ENCODE data around the gene DIS3L2. TPM values are rescaled to one million over a fixed set of nuclear protein-coding genes. Genes with fewer than 3 reads are reported as not detected.
"Not testable (repeated sequence)": the region's sequence is repeated elsewhere in the genome, so short reads cannot be mapped to it uniquely, and the experiment has no call there.

The DIS3L2 gene
- total RNA-seq, 1 donor from 2014 or later, result 34.7 TPM

DNA sequence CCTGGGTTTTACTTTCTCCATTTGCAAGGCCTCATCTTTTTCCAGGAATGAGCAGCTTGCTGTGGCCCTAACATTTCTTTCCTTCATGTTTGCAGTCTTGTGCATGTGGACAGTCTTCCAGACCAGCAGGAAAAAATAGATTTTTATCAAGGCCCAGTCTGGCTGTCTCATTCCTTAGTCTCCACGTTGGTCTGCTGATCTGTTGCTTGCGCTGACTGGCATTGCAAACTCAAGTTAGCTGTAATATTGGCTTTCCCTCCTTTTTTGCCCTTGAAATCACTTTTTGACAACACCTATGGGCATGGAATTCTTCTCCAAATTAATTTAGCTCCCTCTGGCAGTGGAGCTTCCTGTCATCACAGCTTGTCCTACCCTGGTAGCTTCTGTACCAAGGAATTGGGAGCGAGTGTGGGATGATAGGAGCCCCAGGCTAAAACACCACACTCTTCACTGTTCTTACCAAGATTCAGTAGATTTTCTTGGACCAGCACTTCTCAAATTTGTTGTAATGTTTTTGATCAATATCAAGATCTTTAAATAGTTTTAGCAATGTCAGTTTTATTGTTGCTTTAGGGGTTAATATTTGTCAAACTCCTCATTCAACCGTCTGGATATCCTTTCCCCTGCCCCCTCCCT lies 48.2 kb downstream of the DIS3L2 start:
- DNase-seq, result no peak

DNA sequence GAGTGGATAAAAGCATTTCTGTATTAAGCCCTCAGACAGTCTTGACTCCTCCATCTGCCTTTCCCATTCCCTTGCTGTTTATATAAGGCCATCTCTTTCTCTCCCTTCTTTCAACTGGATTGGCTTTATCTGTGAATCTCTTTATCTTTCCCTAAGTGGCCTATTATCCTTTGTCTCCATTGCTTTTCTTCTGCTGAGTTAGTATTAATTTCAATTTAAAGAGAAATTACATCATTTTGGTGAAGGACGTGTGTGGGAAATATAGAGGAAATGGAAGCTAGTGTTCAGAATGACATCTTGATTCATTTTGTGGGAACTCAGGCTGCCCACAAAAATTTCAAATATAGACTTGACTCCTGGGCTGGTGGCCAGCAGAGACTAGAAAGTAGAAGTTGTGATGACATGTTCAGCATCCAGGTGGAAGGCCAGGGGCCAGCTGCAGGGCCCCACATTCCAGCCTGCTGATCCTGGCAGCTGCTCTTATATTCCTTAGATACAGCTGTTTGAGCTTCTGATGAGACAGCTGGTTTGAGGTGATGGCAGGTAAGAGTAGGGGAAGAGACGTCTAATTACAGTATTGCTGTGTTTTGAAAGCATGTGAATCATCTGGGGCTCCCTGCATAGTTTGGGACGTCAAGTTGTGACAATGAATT lies 52.3 kb downstream of the DIS3L2 start:
- DNase-seq, result peak; percentile 51

DNA sequence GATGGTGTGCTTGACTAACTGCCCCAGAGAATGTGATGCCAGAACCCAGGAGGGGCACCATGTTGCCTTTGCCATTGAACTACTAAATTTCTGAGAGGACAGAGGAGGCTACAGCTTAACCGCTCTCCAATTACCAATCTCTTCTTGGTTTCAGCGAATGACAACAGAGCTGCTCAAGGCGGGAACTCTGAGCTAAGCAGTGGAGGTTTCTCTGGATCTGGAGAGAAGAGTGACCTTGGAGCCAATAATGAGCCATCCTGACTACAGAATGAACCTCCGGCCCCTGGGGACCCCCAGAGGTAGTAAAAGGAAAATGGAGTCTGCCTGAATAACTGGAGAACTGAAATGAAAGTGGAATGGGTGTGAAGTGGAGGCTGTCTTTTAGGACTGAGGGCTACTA lies 53.2 kb downstream of the DIS3L2 start:
- DNase-seq, result no peak

DNA sequence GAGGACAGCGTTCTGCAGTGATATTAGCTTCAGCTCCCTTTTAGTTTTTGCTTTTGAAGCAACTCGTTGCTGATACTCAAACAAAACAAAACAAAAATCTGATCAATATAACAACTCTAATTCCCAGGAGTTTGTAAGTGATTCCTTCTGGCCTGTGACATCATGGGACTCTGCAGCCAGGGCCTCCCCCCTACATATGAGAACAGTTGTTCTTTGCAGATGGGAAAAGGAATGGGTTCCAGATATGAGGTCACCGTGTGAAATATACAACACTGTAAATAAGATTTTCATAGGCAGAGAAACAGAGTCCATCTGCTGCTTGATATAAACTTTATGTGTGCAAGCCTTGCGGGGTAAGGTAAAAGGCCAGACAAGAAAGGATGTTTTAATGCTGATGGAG lies 56.7 kb downstream of the DIS3L2 start:
- peak; percentile 87 for DNase-seq

DNA sequence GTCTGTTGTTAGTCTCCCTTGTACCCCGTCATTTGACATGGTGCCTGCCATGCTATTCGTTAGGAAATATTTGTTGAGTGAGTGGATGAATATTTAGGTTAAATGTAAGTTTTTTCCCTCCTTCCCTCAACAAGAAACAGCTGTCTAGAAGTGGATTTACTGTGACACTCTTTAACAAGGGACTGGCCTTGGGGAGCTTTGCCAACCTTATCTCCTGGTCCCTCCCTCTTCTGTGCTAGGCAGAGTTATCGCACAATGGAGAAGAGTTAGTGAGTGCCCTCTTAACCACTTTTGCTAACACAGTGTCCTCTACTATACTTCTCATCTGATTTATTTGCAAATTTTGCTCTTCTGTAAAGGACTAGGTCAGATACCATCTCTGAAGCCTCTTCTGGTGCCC lies 61.2 kb downstream of the DIS3L2 start:
- DNase-seq, result peak; percentile 79

DNA sequence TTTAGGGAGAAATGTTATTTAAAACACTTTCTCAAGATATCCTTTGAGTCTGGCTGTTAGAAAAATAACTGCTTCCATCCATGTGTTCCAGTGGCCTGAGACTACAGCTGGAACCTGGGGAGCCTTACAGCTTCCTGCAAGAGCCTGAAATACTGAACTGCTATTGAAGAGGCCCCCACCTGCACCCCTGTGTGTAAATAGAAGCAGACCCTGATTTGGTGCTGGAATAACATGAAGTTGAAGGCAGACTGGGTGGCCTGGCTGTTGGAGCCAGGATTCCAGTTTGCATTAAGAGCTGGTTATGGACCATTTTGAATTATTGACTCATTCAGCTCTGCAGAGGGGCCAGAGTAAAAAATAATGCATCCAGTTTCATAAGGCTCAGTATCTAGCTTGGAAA lies 61.9 kb downstream of the DIS3L2 start:
- DNase-seq, result no peak

DNA sequence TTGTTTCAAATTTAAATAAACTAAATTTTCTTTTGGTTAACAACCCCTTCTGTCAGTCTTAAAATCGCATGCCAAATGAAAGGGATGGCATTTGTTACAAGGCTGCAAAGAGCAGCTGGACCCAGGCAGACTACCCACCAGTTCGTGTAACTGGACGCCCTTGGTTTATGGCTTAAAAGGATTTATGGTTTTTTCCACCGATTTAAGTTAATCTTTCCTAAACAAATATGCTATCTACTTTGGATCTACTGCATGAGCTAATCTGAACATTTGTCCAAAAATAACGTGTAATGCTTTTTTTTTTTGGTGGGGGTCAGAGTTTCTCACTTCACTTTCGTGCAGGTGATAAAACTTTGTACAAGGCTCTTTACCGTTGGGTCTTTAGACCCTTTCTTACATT lies 62.9 kb downstream of the DIS3L2 start:
- peak; percentile 83 for DNase-seq

DNA sequence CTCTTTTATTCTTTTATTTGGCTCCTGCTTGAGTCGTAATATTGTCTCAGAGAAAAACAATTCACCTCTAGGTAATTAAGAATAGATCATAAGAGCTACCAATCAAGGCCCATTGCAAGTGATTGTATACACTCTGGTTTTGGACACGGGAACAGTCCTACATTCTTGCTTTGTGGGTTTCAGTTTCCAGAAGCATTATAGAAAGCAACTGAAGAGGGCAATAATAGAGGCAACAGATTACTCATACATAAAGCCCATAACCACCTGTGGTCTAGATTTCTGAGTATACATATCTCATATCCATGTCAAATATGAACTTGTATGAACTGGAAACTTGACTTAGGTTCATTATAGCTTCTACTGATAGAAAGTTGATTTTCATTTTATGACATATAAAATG lies 65.4 kb downstream of the DIS3L2 start:
- no peak for DNase-seq

DNA sequence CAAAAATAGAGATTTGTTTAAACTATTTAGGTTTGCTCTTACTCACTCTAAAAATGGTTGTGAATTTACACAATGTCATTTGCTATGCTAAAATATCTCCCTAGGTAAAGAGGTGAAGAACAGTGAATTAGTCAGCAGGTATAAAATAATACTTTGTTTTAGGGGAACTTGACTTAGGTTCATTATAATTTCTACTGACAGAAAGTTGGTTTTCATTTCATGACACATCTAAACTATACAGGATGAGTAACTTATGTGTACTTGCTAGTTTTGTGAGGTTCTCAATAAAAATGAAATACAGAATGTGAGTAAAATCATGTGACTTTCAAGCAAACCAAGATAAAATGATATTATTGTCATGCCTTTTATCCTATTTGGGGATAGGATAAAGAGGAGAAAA lies 66.0 kb downstream of the DIS3L2 start:
- DNase-seq, result no peak

DNA sequence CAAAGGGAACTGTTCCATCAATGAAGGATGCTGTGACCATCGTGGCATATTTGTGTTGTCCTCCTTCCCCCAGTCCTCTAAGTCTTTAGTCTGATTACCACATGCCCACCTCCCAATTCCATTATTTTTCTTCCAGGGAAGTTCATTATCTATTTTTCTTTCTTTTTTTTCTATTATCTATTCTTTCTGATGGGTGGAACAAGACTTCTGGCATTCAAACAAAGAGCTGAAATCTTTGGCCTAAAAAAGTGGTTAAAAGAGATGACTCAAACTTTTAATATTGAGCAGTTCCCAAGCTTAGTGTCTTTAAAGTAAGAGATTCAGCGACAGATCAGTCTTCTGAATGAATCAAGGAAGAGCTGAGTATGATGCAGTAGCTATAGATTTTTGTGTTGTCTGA lies 66.6 kb downstream of the DIS3L2 start:
- no peak for DNase-seq

DNA sequence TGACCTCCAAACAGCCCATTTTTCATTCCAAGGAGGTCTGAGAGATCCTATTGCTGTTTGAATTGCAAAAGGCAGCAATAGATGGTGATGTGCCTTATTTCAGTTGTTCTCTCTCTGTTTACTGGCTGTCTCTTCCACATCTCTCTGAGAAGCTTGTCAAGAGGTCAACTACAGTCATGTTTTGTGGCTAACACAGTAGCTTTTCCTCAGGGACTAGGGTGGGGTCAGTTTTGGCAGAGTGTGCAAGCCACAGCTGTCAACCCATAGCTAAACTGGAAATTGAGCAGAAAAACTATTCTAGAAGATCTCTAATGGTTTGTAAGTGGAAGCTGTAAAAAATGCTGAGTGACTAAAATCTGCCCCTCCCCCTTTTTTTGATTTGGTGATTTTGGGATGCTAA lies 67.1 kb downstream of the DIS3L2 start:
- DNase-seq, result peak; percentile 38

DNA sequence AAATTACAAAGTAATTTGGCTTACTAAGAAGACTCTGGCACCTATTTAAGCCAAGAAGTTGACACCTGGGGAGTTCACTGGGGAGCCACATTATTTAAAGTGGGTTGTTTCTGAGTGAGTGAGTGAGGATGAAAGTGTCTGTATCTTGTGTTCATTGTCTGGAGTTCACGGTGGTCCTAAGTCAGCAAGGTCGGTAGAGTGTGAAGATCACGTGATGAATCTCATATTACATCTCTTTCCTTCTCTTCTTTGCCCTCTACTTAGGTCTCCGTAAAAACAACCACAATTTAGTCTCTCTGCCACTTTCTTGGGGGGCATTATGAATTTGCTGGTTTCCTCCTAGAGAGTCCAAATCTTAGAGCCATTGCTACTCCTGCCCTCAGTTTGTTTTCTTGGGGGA lies 67.8 kb downstream of the DIS3L2 start:
- DNase-seq, result no peak

DNA sequence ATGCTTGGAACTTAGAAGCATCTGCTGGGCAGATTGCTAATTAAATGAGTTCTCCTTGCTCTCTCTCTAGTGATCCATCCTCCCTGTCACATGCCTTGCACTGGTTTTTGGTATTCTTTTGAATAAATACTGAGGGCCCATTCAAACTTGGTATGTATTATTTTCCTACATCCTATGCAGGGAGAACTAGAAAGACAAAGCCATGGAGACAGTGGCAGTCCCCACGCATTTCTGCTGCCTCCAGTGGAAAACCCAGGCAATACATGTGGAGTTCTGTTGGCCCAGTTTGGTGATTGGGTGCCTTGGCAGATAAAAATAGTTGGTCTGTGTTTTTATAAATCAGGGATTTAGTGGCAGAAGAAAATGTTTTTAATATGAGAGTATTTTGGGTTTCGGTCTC lies 68.7 kb downstream of the DIS3L2 start:
- DNase-seq, result no peak

DNA sequence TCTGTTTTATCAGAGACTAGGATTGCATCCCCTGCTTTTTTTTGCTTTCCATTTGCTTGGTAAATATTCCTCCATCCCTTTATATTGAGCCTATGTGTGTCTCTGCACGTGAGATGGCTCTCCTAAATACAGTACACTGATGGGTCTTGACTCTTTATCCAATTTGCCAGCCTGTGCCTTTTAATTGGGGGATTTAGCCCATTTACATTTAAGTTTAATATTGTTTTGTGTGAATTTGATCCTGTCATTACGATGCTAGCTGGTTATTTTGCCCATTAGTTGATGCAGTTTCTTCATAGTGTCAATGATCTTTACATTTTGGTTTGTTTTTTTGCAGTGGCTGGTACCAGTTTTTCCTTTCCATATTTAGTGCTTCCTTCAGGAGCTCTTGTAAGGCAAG lies 73.8 kb downstream of the DIS3L2 start:
- DNase-seq, result not testable (repeated sequence)

DNA sequence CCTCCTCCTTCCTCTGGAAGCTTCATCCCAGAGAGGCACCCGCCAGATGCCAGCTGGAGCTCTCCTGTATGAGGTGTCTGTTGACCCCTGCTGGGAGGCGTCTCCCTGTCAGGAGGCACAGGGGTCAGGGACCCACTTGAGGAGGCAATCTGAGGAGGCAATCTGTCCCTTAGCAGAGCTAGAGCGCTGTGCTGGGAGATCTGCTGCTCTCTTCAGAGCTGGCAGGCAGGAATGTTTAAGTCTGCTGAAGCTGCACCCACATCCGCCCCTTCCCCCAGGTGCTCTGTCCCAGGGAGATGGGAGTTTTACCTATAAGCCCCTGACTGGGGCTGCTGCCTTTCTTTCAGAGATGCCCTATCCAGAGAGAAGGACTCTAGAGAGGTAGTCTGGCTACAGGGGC lies 75.4 kb downstream of the DIS3L2 start:
- not testable (repeated sequence) for DNase-seq

DNA sequence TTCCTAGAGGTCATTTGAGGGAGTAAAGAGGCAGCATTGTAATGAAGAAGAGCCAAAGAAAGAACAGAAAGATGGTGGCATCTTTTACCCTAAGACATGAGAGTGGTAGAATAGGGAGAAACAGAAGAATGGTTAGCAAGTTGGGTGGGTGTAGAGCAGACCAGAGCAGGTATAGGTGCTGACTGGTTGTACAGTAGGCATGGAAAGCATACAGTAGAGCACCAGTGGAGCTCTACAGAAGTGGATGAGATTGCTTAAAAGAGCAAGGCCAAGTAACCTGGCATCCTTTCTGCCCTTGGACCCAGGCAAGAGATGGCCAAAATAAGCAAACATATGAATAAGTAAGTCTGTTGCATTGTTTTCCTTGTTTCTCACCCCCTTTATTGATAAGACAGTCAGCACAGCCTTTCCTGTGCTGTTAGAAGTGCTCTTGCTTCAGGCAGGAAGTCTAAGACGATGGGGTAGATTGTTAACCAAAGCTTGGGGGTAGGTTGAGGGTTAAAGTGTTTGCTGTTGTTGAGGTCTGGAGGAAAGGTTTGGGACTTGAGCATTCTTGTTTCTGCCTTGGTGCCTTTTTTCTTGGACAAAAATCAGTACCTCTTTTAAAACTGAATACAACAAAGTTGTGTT lies 76.9 kb downstream of the DIS3L2 start:
- DNase-seq, result no peak

DNA sequence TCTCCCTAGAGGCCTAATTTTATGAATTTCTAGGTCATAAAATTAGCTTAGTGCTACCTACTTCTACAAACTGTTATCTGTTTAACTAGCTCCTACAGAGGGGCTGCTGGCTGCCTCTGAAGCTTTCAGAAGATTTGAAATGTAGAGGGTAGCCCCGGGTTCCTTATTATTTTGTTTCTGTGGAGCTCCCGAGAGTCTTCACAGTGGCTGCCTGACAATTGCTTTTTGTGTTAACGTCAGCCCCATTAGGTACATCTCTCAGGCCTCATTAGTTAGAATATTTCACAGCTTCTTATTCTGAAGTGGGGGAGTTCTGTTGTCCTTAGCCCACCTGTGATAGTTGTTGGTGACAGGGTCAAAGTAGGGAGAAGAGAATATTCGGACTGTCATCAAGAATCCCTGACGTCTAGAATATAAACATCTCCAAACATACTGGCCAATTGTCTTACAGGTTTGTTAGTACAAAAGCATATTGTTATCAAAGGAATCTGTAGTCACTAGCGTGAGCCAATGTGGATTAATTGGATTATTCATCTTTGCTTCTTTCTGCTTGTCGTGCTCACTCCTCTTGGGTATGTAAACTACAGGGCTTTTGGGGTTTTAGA lies 77.5 kb downstream of the DIS3L2 start:
- DNase-seq, result no peak

DNA sequence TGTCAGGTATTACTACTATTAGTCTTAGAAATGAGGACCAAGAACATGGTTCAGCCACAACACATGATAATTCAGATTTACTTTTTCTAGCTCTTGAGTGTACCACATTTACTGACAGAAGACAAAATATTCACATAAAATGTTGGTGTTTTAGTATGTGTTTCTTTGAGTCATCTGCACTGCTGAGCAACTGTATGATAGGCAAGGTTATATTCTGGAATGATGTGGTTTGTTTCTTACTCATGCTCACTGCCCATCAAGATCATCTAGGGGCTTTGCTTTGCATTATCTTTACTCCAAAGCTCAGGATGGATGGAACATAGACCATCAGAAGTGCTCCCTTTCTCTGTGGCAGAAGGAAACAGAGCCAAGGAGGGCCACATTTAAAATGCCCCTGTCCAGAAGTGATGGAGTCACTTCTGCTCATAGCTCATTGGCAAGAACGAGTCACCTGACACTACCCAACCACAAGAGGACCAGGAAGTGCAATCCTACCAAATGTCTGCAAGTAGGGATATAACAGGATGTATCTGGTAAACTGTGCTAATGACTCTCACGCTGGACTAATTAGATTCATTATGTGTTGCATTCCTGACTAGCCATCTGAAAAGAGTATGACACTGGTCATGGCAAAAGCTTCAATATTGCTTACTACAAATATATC lies 81.5 kb downstream of the DIS3L2 start:
- no peak for DNase-seq

DNA sequence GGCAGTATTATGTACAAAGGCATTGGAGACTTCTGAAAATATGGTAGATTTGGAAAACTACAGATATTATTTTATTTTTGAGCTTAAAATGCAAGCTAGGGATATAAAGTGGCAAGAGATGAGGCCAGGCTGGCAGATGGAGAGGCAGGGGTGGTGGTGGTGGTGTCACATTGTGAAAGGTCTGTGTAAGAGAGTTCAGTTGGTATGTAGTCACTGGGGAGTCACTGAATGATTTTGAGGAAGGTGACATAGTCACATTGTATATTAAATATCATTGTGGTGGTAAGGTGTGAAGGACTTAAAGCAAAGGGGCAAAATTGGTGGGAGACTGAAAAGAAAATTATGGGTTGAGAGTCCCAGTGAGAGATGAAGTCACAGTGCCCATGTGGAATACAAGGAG lies 82.5 kb downstream of the DIS3L2 start:
- no peak for DNase-seq

DNA sequence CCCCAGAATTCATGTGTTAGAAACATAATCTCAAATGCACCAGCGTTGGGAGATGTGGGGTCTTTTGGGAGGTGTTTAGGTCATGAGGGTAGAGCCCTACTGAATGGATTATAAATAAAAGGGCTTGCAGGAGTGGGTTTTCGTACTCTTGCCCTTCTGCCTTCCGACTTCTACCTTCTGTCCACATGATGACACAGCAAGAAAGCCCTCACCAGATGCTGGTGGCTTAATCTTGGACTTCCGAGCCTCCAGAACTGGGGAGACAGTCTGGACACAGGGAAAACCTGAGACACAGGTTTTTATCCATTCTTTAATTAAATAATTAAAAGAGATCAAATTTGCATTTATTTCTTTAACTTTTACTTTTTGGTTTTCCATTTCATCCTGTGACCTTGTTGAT lies 87.8 kb downstream of the DIS3L2 start:
- DNase-seq, result no peak

DNA sequence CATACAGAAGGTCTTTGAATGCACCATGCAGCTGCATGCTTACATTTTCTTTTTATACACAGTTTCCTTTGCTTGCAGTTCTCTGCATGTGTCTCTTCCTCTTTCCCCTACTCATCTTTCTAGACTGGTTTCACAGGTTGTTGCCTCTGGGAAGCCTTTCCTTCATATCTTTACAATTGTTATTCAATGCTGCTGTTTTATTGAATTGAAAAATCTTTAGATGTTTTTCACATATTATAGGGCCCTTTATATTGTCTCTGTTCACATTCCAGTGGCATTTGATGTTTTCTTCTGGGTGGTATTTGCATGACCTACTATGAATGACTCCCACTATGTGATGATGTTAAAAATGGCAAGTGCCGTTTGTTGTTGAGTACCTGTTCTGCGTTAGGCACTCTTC lies 91.1 kb downstream of the DIS3L2 start:
- no peak for DNase-seq

DNA sequence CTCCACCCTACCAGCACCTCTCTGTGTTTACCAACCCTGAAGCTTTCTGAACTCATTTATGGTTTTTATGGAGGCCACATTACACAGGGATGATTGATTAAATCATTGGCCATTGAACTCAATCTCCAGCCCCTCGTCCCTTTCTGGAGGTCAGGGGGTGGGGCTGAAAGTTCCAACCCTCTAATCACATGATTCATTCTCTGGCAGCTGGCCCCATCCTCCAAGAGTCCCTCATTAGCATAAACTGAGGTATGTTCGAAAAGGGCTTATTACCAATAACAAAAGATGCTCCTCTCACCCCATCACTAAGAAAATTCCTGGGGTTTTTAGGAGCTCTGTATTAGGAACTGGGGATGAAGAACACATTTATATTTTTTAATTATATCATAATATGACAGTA lies 92.3 kb downstream of the DIS3L2 start:
- no peak for DNase-seq
